GM19193 (cell line): ENCODE data around the gene PARP4.

ENCODE experiments used
- POLR2A ChIP-seq: IDR thresholded peaks from 4 replicates; pipeline ENCODE4 v1.6.1; 2011; ENCODE audit not compliant: insufficient read depth, insufficient read length; ENCODE audit errors: extremely low read depth

The PARP4 gene

GRCh38 chr13:24512197-24512907 lies at the start of gene PARP4:
PARP4 (minus strand) TSS chr13:24512778; CDS start chr13:24503776, 9,002 bp downstream.
- peak; percentile 89 for TF ChIP-seq POLR2A

- TF ChIP-seq POLR2A: no peak
Measured at GRCh38 chr13:24557081-24557480, 44.5 kb upstream of the PARP4 start.

GRCh38 chr13:24541127-24541475 lies 28.5 kb upstream of the PARP4 start:
- no peak for TF ChIP-seq POLR2A

GRCh38 chr13:24540236-24541126 lies 27.9 kb upstream of the PARP4 start:
- TF ChIP-seq POLR2A: no peak

GRCh38 chr13:24539500-24540165 lies 27.1 kb upstream of the PARP4 start:
- no peak for TF ChIP-seq POLR2A

- TF ChIP-seq POLR2A: no peak
Measured at GRCh38 chr13:24529478-24529877, 16.9 kb upstream of the PARP4 start.

- TF ChIP-seq POLR2A: no peak
Measured at GRCh38 chr13:24528816-24529398, 16.3 kb upstream of the PARP4 start.

- no peak for TF ChIP-seq POLR2A
Measured at GRCh38 chr13:24527266-24527775, 14.7 kb upstream of the PARP4 start.

GRCh38 chr13:24520733-24521132 lies 8.2 kb upstream of the PARP4 start:
- TF ChIP-seq POLR2A: no peak

GRCh38 chr13:24516919-24517318 lies 4.3 kb upstream of the PARP4 start:
- no peak for TF ChIP-seq POLR2A

GRCh38 chr13:24512908-24513213 lies 283 bp upstream of the PARP4 start:
- TF ChIP-seq POLR2A: no peak

- no peak for TF ChIP-seq POLR2A
Measured at GRCh38 chr13:24511816-24512196, 772 bp downstream of the PARP4 start.

- no peak for TF ChIP-seq POLR2A
Measured at GRCh38 chr13:24511019-24511815, 1.4 kb downstream of the PARP4 start.

- no peak for TF ChIP-seq POLR2A
Measured at GRCh38 chr13:24506698-24507335, 5.8 kb downstream of the PARP4 start.

- TF ChIP-seq POLR2A: no peak
Measured at GRCh38 chr13:24505756-24506155, 6.8 kb downstream of the PARP4 start.

GRCh38 chr13:24505256-24505655 lies 7.3 kb downstream of the PARP4 start:
- no peak for TF ChIP-seq POLR2A
